GM21367 (cell line): Measurements from ENCODE around the gene ZFP64.
"Not testable (repeated sequence)": the region's sequence is repeated elsewhere in the genome, so short reads cannot be mapped to it uniquely, and the experiment has no call there.

Experiments
- ATAC-seq: cut with Tn5 transposase; IDR thresholded peaks from one replicate; pipeline ENCODE4 v1.9.1; 2021; ENCODE audit not compliant: unreplicated experiment

The ZFP64 gene

GRCh38 chr20:52160049-52160570 is 31.5 kb downstream of the ZFP64 start:
- ATAC-seq: no peak

DNA sequence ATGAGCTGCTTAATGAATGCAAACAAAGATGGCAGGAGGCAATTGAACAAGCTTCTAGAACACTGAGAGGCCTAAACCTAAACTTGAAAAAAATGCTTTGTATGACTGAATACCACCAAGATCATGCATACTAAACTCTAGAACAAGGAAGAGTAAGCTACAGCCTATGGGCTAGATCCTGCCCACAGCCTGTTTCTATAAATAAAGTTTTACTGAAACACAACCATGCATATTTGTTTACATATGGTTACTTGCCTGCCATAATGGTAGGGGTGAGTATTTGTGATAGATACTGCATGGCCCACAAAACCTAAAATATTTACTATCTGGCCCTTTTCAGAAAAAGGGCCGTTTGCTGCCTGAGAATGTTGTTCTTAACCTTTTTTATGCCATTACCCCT is 37.0 kb downstream of the ZFP64 start:
- no peak for ATAC-seq

- no peak for ATAC-seq
Observed at GRCh38 chr20:52153896-52154295, 37.7 kb downstream of the ZFP64 start.

DNA sequence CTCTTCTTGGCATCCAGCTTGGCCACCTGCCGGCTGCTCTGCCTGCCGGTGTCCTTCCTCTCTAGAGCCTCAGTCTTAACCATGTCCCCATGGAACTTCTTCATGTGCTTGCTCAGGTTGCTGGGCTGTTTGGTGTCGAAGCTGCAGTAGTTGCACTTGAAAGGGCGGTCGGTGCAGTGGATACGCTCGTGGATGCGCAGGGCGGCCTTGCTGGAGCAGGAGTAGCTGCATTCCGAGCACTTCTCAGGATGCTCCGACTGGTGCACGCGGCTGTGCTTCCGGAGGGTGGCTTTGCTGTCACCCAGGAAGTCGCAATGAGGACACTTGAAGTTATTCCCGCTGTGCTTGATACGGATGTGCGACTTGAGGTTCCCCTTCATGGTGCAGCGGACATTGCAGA is 38.7 kb downstream of the ZFP64 start:
- no peak for ATAC-seq

DNA sequence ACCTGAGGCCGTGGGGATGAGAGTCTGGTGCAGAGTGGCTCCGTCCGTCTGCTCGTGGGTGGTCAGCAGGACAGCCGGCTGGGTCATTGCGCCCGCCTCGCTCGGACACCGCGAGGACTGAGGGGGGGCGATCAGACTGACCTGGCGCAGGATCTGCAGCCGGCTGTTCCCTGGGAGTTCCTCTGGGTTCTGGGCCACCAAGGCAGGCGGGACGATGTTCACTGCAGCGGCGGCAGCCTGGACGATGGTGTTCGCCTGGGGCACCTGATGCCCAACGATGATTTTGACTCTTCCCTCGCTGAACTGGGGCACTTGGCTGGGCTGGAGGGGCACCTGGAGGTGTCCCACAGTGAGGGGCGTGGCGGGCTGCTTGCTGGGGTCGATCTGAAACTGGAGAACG is 39.2 kb downstream of the ZFP64 start:
- ATAC-seq: no peak

DNA sequence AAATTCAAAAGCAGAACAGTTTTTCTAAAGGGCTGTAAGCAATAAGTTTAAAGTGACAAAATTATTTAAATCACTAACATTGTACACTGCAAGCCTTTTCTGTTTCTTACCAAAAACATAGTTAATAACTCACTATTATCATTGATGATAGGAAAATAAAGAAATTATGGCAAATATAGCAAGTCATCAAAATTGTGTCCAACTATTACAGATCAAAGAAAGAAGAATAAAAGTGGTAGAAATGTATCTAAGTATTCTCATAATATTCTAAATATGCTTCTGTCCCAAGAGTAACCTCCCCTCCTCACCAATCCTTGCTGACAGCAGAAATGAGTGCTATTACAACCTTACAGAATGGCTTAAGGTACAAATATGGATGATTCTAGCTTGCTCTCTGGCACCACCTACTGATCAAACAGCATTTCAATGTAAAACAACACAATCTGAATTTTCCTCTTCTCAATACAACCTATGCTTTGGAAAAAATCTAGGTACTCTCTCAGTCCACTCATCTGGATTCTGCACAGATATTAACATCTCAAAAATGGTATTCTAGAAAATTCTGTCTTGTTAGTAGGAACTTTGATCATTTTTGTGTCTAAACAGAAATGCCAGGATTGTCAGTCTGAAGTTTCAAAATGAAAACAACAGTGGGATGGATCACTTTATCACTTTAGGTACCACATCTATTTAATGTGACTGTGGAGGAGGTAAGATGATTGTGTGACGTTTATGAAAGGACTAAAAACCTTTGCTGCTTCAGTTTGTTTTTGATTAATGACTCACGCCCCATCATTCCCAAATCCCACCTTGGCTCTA is 40.9 kb downstream of the ZFP64 start:
- no peak for ATAC-seq

- ATAC-seq: no peak
Observed at GRCh38 chr20:52145587-52145986, 46.0 kb downstream of the ZFP64 start.

GRCh38 chr20:52143277-52143676 is 48.3 kb downstream of the ZFP64 start:
- ATAC-seq: no peak

DNA sequence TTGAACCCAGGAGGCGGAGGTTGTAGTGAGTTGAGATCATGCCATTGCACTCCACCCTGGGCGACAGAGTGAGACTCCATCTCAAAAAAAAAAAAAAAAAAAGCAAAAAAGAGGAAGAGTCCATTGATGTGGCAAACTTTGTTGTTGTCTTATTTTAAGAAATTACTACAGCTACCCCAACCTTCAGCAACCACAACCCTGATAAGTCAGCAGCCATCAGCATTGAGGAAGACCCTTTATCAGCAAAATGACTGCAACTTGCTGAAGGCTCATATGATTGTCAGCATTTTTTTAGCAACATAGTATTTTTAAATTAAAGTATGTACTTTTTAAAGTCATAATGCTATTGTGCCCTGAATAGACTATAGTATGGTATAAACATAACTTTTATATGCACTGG is 48.8 kb downstream of the ZFP64 start:
- no peak for ATAC-seq

DNA sequence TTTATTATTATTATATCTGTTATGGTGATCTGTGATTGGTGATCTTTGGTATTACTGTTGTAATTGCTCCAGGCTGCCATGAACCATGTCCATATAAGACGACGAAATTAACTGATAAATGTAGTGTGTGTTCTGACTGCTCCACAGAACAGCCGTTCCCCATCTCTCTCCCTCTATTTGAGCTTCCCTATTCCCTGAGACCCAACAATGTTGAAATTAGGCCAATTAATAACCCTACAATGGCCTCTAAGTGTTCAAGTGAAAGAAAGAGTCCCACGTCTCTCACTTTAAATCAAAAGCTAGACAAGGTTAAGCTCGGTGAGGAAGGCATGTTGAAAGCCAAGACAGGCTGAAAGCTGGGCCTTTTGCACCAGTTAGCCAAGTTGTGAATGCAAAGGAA is 51.6 kb downstream of the ZFP64 start:
- ATAC-seq: no peak

DNA sequence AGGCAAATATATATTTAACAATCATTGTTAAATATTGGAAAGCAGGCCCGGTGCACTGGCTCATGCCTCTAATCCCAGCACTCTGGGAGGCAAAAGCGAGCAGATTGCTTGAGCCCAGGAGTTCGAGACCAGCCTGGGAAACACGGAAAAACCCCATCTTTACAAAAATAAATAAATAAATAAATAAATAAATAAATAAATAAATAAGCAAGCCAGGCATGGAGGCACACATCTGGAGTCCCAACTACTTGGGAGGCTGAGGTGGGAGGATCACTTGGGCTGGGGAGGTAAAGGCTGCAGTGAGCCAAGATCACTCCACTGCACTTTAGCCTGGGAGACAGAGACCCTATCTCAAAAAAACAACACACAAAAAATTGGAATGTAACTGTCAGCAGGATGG is 53.7 kb downstream of the ZFP64 start:
- ATAC-seq: no peak

GRCh38 chr20:52133714-52134113 is 57.9 kb downstream of the ZFP64 start:
- ATAC-seq: not testable (repeated sequence)

DNA sequence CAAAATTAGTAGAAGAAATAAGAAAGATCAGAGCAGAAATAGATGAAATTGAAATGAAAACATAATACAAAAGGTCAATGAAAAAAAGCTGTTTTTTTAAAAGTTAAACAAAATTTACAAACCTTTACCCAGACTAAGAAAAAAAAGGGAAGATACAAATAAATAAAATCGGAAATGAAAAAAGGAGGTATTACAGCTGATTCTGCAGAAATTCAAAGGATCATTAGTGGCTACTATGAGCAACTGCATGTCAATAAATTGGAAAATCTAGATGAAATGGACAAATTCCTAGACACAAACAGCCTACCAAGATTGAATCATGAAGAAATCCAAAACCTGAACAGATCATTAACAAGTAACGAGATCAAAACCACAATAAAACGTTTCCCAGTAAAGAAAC is 59.2 kb downstream of the ZFP64 start:
- ATAC-seq: no peak

DNA sequence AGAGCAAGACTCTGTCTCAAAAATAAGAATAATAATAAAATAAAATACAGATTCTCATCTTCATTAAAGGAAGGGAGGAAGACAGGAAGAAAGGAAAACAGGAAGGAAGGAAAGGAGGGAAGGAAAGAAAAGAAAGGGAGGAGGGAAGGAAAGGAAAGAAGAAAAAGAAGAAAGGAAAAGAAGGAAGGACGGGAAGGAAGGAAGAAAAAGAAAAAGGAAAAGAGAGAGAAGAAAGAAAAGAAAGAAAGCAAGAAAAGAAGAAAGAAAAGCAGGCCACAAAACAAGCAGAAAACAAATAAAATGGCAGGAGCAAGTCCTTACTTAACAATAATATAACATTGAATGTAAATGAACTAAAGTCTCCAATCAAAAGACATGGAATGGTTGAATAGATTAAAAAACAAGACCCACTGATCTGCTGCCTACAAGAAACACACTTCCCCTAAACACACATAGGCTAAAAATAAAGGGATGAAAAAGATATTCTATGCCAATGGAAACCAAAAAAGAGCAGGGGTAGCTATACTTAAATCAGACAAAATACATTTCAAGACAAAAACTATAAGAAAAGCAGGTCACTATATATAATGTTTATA is 60.4 kb downstream of the ZFP64 start:
- ATAC-seq: no peak

- no peak for ATAC-seq
Observed at GRCh38 chr20:52130406-52130805, 61.2 kb downstream of the ZFP64 start.

GRCh38 chr20:52129611-52130010 is 62.0 kb downstream of the ZFP64 start:
- no peak for ATAC-seq

DNA sequence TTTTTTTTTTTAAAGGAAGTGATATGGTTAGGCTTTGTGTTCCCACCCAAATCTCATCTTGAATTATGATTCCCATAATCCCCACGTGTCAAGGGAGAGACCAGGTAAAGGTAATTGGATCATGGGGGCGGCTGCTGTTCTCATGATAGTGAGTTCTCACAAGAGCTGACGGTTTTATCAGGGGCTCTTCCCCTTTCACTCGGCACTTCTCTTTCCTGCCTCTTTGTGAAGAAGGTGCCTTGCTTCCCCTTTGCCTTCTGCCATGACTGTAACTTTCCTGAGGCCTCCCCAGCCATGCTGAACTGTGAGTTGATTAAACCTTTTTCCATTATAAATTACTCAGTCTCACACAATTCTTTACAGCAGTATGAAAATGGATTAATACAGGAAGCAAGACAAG is 64.3 kb downstream of the ZFP64 start:
- no peak for ATAC-seq

- no peak for ATAC-seq
Observed at GRCh38 chr20:52124821-52125220, 66.8 kb downstream of the ZFP64 start.

DNA sequence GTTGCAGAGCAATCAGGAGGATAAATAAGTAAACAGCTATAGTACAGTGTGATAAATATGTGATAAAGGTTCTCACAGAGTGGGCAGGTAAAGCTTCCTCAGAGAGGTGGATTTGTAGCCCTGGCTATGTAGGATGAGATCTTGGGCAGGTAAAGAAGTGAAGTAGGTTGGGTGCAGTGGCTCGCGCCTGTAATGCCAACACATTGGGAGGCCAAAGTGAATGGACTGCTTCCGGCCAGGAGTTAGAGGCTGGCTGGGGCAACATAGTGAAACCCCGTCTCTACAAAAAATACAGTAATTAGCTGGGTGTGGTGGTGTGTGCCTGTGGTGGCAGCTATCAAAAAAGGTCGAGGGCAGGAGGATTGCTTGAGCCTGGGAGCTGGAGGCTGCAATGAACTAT is 72.9 kb downstream of the ZFP64 start:
- ATAC-seq: no peak

DNA sequence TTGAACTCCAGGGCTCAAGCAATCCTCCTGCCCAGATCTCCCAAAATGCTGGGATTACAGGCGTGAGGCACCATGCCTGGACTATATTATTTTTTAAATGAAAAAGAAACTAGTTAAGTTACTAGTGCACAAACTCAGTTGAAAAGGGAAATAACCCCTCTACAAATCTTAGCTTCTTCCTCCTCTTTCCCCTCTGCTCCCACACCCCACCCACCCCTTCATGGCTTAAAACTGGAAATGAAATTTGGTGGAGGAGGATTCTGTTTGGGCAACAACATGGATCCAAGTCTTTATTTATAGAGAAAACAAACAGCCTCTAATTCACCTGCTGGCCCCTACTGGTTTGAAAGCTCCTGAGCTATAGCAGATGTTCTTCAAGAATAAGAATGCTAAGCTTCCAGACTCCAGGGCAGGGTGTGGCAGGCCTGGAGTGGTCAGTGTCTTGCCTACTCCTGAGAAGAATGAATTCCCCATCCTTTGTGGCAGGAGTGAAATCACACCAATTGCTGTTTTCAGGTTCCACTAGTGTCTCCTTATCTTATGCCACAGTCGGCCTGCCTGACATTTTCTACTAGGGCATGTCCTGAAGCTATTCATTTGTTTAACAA is 73.5 kb downstream of the ZFP64 start:
- ATAC-seq: no peak

DNA sequence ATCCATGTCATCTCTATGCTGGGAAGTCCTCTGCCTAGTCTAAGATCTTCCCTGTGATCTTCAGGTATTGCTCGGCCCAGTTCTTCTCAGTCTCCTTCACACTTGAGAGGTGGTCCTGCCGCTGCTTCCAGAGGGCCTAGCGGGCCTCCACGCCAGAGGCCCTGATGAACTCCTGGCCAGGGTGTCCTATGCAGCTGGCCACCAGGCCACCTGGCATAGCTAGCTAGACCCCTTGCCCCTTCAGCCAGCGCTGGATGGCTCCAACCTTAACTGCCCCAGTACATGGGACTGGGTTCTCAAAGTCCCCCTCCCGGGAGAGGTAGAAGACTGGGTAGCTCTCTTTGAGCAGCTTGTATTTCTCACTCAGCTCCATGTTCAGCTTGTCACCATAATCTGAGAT is 81.1 kb downstream of the ZFP64 start:
- no peak for ATAC-seq
